ENCODE data around the gene TAB2.

- TF ChIP-seq CTCF (IDR thresholded peaks at IDR 0.05) (no peak), POLR2A (IDR thresholded peaks at IDR 0.05) (no peak), POLR2AphosphoS5 (IDR thresholded peaks at IDR 0.05) (no peak)
Observed at GRCh38 chr6:149457316-149457884, 139.9 kb downstream of the TAB2 start.
